Stimulated activated CD8-positive, alpha-beta memory T cell treated with anti-CD3 and anti-CD28 coated beads, Interleukin-12 subunit alpha, Interleukin-12 subunit beta, amount 100 ng/mL, for 24 hours (primary cell): ENCODE results near the gene HIVEP2.

Experiments used
- DNase-seq: peaks from one replicate; pipeline ENCODE4 v3.0.0-alpha.2; 2020; ENCODE audit errors: extremely low read depth

HIVEP2 gene

DNA sequence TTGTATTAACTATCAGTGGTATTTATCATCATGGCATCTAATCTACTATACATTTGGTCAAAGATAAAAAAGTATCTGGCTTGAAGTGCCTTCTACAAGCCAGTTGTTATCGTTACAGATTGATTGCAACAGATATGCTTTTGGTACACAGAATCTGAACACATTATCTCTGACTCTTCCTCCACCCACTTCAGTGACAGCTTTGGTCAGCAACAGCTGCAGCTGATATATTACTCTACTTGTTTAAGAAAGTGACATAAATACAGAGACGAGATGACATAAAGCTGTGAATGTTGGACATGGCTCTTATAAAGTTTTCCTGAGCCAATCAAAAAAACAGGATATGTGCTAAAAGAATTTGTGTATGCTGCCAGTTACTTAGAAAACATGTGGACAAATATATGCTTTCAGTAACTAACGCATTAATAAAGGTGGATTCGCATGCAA, 77.6 kb downstream of the HIVEP2 start:
- no peak for DNase-seq

DNA sequence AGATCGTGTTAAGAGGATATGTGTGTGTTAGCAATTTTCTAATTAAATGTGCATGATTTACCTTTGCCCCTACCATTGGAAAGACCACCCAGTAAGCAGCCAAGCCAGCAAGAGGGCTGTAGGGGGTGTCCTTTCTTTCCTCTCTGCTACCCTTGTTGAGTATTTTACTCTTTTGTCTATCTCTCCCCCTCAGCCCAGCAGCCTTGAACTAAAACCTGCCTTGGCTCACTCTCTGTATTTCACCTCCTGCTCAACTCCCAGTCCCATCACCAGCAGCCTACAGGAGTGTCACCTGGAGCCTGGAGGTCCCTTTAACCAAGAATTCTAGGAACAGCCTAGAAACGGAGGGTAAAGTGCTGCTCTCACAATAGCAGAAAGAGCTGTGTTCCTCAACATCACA, 81.0 kb downstream of the HIVEP2 start:
- DNase-seq = no peak

DNA sequence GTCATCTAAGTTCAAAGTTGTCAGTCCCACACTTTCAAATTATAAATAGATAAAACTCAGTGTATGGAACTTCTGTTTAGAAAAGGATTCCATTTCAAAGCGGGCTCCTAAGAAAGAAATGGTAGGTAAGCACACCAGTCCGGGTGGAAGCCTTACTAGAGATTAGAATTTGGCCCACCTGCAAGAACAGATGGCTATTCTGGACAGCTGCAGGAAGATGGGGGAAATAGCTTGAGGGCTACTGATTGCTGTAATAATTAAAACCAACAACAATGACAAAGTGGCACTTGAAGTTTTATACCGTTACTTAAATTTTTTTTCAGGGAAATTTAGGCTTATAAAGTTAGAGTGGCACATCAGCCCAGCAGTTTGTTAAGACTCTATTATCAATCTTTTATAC, 83.3 kb downstream of the HIVEP2 start:
- no peak for DNase-seq

DNA sequence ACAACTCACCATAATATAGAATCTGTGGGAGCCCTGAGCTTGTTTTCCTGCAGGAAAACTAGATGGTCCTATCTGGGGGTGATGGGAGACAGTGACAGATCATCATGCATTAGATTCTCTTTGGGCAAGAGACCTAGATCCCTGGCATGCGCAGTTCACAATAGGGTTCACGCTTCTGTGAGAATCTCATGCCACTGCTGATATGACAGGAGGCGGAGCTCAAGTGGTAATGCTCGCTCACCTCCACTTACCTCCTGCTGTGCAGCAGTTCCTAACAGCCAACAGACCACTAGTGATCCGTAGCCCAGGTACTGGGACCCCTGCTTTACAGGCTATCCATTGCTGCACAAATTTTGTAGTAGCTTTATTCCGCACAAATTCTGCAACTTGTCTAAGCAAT, 84.5 kb downstream of the HIVEP2 start:
- DNase-seq = no peak

DNA sequence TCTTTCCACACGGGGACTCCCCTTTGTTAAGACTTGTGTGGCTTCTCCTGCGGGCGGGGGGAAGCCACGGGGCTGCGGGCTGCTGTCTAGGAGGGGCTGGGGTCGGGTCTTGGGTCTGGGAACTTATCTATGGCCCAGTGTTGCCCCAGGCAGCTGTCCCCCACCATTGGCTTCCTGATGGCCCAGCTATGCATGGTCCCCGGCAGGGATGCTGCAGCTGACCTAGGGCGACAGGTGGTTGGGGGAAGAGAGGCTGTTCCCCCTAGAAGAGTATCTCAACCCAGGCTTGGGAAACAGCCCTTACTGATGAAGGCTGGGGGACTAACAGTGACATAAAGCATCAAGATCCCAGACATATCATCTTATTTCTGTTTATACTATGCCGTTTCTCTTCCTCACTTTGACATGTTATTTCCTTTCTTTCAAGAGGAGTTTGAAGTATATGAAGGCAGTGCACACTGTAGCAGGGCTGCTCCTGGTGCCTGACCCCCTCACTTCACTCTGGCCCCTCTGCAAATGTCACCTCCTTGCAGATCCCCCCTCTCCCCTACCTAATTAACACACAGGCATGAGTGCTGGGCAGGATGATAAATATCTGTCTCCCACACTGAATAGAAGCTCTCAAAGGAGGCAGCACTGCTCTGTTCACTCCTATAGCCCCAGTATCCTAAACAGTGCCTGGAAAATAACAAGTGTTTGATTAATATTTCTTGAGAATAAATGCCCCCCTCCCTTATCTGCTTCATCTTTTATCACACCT, 87.0 kb downstream of the HIVEP2 start:
- no peak for DNase-seq

DNA sequence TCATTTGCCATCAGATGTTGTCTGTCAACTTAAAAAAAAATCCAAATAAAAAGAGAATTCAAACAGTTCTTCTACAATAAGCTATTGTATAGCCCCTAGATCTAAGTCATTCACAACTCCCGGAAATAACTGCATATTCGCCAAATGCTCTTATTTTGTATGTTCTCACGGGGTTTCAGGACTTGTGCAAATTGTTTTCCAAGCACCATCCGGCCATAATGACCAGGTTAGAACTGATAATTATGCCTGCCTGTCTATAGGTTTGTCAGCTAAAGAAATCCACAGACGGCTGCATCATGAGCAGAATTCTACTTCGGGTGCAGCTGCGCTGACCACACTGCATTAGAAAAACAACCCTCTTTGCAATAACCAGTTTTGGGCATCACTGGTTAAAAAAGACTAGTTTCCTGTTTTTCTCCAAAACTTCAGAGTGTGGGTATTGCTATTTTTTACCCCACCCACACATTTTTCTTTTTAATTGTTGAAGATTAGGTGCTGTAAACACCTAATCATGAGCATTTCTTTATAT, 87.7 kb downstream of the HIVEP2 start:
- DNase-seq = no peak

DNA sequence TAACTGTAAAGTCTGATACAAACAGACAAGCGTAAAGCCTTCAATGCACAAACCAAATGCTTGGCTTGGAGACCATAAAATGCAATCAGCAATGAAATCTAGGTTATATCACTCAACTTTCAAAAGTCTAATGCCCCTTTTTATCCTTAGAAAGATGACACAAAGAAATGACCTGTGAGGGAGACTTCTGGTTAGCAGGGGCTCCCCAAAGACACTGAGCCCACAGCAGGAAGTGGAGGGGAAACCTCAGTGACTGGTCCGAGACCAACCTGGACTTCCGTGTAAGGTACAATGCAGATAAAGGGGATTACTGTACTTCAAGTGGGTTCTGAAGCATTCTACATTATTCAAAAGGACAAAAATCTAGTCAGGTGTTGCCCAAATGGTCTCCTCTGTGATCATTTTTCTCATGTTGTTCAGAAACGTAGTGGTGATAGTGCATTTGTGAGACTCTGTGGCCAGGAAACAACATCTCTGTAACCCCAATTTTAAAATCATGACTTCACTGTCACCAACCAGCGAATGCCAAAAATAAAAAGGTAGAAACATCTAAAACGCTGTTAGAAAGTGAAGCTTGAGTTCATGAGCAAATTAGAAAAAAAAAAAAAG, 88.2 kb downstream of the HIVEP2 start:
- no peak for DNase-seq

DNA sequence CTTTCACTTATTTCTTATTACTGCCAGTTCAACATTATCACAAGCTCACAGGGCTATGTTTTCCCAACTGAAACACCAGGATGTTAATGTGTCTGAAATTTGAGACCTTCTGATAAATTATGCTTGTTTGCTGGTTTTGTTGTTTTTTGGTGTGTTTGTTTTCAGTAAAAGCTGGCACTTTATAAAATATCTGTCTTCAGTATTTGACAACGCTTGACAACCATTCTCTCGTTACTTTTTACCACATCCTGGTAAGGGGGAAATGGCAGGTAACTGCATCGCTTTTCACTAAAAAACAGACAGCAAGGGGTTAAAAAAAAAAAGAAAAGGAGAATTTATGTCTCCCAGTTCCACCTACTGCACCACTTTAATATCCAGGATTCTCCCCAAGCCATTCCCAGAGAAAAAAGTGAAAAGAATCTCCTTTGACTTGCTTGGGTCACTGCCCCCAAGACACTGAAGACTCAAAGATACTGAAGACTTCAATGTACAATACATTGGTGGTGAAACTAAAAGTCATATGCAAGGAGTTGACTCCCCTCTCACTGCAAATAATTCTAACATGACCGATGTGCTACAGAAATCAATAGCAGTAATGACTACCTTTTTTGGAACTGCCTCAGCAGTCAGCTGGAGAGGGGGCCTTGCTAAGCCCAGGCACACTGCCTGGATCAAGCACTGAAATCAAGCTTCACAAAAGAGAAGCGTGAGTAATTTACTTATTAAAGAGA, 88.9 kb downstream of the HIVEP2 start:
- DNase-seq = no peak

DNA sequence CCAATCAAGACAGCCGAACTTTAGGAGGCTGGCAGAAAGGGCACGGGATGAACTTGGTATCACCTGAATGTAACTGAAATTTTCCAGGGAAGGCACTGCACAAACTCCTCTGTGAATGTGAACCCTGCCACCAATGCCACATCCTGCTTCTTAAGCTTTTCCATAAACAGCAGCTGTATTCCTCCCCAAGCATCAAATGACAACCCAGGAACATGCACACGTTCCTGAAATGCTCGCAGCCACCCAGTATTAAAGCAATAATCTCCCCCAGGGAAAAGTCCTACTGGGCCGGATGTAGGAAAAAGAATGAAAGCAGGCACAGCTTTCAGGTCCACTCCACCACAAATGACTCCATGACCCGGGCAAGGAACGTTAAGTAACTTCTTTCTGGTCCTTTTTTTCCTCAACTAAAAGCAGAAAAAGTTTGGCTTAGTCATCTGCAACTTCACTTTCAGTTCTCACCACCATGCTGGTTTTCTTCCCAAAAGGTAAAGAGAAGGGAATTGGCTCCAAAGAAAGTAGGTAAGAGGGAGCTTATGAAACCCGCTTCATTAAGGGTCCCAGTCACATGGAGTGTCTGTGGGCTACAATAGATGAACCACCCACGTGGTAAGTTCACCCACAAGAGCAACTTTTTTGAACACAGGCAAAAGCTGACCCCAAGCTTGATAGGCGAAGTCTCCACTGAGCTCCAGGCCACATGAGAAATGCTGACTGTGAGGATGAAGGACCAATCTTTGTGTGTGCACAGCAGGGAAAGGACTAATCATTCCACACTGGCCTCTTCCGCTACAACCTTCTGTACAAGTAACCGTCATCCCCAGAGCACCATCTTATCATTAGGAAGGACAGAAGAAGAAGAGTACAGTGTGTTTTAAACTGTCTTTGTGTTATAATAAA, 90.1 kb downstream of the HIVEP2 start:
- no peak for DNase-seq

DNA sequence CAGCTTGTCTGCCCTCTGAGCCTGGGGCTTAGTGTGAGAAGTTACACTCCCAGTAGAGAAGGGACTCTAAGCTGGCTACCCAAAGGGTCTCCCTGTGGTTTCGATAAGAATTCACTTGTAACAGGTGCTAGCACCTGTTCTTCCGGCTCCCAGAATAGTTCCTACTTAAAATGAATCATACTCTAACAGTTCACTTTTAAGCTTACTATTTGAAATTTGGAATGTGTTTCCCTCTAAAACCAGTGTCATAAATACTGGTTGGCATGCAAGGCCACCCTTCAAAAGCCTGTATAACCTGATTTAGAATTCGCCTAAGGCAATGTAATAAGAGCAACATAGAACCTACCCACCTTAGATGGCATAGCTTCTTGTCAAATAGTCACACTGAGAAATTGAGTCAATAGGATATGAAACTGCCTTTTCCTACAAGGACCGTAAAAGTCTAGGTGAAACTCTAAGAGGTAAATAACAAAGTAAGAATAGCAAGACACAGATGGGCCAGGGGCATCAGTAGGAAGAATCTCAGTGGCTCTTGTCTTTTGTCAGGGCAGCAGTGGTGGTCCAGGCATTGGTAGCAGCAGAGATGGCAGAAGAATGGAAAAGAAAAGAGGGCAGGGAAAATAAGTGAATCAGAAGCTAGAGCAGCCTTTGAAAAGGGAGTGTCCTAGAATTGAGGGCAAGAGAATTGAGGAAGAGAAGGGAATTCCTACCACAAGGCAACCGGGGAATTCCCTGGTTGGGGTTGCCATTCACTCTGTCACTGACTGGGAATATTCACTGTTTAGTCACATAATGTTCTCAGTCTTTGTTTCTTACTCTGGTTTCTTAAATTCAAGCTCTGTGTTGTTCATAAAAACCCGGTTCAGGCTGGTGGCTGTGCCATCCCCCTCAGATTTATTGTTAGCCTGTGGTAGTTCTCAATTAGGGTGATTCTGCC, 91.5 kb downstream of the HIVEP2 start:
- DNase-seq = no peak

DNA sequence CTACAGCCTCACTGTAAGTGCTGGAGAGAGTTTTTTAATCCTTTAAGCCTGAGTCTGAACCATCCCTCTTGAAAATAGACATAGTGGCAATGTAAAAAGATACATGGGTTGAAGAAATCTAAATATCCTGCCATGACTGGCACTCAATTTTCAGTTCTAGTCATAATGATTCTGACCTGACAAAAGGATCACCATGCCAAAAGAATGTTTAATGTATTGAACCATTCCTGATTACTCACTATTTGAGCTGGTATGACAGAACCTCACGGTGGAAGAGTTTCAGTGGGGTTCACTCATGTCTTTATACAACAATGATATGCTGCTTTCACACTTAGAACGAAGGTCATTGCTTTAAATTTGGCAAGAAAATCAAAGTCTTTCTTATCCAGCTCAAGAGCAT, 93.4 kb downstream of the HIVEP2 start:
- no peak for DNase-seq

DNA sequence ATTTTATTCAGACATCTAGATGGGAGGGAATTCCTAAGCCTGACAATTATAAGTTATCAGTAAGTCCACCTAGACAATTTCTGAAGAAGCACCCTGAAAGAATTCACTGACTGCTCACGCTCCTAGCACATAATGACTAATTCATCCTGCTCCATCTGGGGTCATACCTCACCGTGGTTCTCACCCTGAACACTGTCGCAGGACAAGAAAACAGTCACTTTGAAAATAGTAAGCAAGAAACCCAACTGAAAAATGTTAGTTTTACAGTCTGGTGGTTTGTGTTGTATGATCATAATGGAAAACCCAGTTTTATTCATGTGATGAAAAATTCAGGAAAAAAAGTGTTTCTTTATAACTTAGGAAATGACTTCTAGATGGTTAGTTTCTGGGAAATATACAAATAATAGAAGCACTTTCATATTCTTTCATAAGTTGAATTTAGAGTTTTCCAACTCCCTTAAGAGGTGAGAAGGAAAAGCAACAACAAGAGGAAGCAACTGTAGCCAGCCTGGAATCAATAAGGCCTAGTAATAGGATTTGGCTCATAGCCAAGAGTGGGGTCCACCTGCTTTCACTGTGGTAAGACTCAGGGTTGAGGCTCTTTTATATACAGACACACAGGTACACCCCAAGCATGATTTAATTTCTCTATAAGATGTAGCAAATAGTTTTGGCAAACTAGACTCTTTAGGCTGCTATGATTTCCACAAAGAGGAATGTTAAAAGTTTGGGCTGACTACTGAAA, 94.1 kb downstream of the HIVEP2 start:
- no peak for DNase-seq

DNA sequence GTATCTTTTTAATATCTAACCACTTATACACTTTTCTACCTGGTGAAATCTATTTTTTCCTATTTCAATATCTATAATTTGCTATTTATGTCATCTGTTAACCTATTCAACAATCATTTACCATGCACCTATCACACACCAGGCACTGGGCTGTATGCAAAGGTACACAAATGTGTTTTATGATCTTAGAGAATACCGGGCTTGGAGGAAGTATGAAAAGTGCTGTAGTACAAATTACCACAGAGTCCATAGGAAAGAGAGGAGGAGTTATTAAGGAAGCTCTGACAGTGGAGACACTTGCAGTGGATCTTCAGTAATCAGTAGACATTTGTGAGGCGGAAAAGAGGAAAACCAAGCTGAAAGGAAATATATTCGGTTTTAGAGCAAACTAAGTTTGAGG, 96.0 kb downstream of the HIVEP2 start:
- DNase-seq = no peak

DNA sequence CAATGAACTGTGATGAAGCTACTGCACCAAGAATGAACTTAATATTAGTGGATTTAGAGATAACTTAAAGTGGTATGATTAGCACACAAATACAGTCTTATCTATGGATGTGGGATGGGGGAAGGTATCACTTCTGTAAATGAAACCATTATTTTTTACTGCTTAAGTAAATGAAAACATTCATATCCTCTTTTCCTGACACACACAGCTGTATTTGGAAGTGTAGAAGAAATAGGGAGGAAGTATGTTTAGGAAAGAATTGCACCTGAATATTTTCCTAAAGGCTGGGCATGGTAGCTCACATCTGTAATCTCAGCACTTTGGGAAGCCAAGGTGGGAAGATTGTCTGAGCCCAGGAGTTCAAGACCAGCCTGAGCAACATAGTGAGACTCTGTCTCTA, 96.8 kb downstream of the HIVEP2 start:
- DNase-seq = no peak

DNA sequence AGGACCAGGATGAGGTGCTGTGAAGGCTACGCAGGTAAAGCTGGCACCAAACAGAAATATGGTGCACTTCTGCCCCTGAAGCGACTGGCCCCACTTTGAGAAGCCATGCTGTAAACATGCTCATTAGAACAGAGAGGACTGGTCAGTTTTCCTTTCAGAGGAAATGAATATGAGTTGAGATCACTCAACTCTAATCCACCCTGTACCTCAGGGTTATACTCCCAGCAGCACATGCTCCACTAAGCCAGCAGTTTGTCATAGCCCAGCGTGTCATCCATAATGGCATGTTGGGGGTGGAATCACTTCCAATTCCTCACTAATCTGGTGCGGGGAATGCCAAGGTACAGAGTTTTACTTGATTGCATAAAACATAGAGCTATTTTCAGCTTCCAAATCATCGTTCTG, 98.1 kb downstream of the HIVEP2 start:
- no peak for DNase-seq

DNA sequence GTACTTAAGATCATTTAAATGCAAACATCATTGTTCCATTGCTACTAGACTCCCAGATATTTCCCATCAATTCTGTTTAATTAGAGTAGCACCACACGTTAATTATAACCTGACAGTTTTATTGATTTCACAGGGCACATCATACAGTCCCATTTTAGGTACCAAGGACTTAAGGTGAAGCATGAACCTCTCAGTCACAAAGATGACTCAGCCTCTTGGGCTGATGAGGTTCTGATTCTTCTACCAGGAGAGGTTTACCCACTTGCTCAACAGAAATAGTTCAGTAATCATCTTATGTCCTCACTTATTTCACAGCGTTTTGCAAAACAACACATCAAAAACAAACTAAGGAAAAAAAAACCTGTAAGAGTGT, 98.5 kb downstream of the HIVEP2 start:
- no peak for DNase-seq

DNA sequence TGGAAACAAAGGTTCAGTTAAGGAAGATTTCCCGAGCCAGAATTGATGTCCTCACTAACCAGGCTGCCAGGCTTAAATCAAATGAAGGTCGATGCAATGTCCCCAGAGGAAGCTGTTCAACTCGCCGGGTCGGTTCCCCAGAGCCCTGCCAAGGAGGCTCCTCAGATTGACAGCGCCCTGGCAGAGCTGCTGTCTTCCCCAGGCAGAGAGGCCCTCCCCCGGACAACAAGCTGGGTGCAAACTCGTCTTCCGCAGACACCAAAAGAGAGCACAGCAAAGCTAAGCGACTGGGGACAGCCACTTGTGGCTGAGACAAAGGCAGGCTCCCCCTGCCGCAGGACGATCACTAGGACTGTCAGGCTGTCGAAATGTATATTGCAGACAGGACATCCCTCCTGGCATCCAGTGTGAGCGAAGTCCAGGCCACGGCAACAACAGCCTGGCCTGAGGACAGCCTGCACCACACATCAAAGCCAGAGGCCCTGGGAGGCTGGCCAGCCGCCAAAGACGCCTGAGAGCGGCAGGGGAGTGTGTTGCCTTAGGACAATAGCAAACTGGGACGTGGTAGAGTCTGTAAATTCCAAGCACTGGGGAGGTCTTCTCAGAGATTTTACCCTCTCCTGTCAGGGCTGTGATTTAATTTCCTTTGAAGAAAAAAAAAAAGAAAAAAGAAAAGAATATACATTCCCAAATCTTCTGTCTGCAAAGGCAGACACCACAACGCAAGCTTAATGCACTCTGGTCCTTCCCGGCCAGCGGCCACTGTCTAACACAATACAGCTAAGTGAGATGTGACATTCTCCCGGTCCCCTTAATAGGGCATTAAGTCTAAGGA, 99.1 kb downstream of the HIVEP2 start:
- DNase-seq = no peak

DNA sequence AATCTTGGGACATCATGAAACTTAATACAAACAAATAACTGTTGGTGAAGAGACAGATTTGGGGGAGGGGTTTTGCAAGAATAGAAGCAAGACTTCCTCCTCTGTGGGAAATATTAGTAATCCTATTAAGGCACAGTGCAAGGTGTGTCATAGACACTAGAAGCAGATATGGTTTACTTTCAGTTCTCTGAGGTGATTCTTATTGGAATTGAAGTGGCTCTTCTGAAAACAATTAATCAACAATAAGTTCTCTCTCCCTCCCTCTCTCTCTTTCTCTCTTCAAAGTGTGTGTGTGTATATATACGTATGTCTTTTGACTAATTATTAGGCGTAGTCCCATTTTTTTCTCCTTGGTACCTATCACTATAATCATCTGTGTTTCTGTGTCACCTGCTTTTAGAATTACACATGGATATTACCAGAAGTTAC, 99.8 kb downstream of the HIVEP2 start:
- no peak for DNase-seq
